NCI-H187 (cell line): Measurements from ENCODE around the gene SPRING1.

Experiments
- DNase-seq, 2 experiments: peaks; one replicate each; lab custom pipeline; 2025; lab: John Stamatoyannopoulos, UW

SPRING1 gene

GRCh38 chr12:116708826-116709756 is 28.8 kb downstream of the SPRING1 start:
- peak; percentile 43 to 78 for DNase-seq

GRCh38 chr12:116707751-116708150 is 30.1 kb downstream of the SPRING1 start:
- no peak for DNase-seq

- DNase-seq = peak; percentile 65 to 69
These were observed 34.6 kb downstream of the SPRING1 start for GRCh38 chr12:116703214-116703795.

- no peak for DNase-seq
These were observed 36.4 kb downstream of the SPRING1 start for GRCh38 chr12:116701432-116701831.

GRCh38 chr12:116700066-116700465 is 37.8 kb downstream of the SPRING1 start:
- DNase-seq = no peak

GRCh38 chr12:116698554-116699075 is 39.3 kb downstream of the SPRING1 start:
- no peak for DNase-seq

- no peak for DNase-seq
These were observed 39.8 kb downstream of the SPRING1 start for GRCh38 chr12:116698116-116698515.

- DNase-seq = peak in 1 of 2 experiments; percentile 34
These were observed 40.2 kb downstream of the SPRING1 start for GRCh38 chr12:116697716-116698115.

GRCh38 chr12:116697305-116697704 is 40.6 kb downstream of the SPRING1 start:
- peak in 1 of 2 experiments; percentile 9 for DNase-seq

GRCh38 chr12:116695464-116695725 is 42.5 kb downstream of the SPRING1 start:
- DNase-seq = no peak

GRCh38 chr12:116694653-116695463 is 43.0 kb downstream of the SPRING1 start:
- no peak for DNase-seq

- peak; percentile 41 to 56 for DNase-seq
These were observed 44.3 kb downstream of the SPRING1 start for GRCh38 chr12:116693286-116694227.

- no peak for DNase-seq
These were observed 45.3 kb downstream of the SPRING1 start for GRCh38 chr12:116692605-116693004.

- DNase-seq = no peak
These were observed 46.2 kb downstream of the SPRING1 start for GRCh38 chr12:116691636-116692035.

GRCh38 chr12:116691205-116691604 is 46.7 kb downstream of the SPRING1 start:
- no peak for DNase-seq

- DNase-seq = peak in 1 of 2 experiments; percentile 6
These were observed 47.7 kb downstream of the SPRING1 start for GRCh38 chr12:116689979-116690744.

GRCh38 chr12:116689521-116689920 is 48.3 kb downstream of the SPRING1 start:
- DNase-seq = no peak
